Measurements from ENCODE around the gene MBD6. TPM values are rescaled to one million over a fixed set of nuclear protein-coding genes. Genes with fewer than 3 reads are reported as not detected.

The MBD6 gene
- polyA plus RNA-seq, 1 donor (not counting 4 experiments of a cell fraction or from before 2014, with no cell fraction given) = 1.8 TPM

GRCh38 chr12:57474862-57475261 is 47.8 kb upstream of the MBD6 start:
- H3K9ac ChIP-seq (ENCODE audit: control insufficient read depth, extremely low read depth, insufficient read depth, low read length) = no peak overlapping the region
- dilution Hi-C loops (cut with MboI; ENCODE audit: extremely low pct_ligation_motif_present, low sequenced_read_pairs) = no loop called here
- no peaks in the 10 kb centered on the region for H3K9me3 ChIP-seq (ENCODE audit: control insufficient read depth, low read depth, low read length)
- H3K27me3 ChIP-seq (ENCODE audit: control insufficient read depth, extremely low read depth, insufficient read depth, low read length) = peaks cover 90% of the 10 kb centered on the region
- no peak overlapping the region for H3K27ac ChIP-seq (ENCODE audit: control insufficient read depth, insufficient read depth, low read length)
- H4K20me1 ChIP-seq (ENCODE audit: control insufficient read depth, extremely low read depth, insufficient read depth, low read length) = no peaks in the 10 kb centered on the region
- H3K36me3 ChIP-seq (ENCODE audit: control insufficient read depth in 2 of 2, extremely low read depth in 1 of 2, insufficient read depth in 2 of 2, low read length in 2 of 2) = no peaks in the 10 kb centered on the region
- no peak overlapping the region for H2AFZ ChIP-seq (ENCODE audit: control insufficient read depth, low read length)
- H3K79me2 ChIP-seq (ENCODE audit: control insufficient read depth, insufficient read depth, low read length) = no peaks in the 10 kb centered on the region
- H3K4me3 ChIP-seq (ENCODE audit: control insufficient read depth in 2 of 3, extremely low read depth in 1 of 3, insufficient read depth in 2 of 3, low read depth in 1 of 3, low read length in 3 of 3) = no peak overlapping the region
- DNase-seq (ENCODE audit: low read depth, low spot score) = no peak
- H3K4me1 ChIP-seq (ENCODE audit: control insufficient read depth, extremely low read depth, insufficient read depth, low read length) = peaks cover 3% of the 10 kb centered on the region
- TF ChIP-seq EZH2 (IDR thresholded peaks at IDR 0.05; ENCODE audit: low read length) (peak; percentile 67), CTCF (optimal IDR thresholded peaks at IDR 0.05 in 1 of 3, IDR thresholded peaks at IDR 0.05 in 1 of 3, conservative IDR thresholded peaks at IDR 0.05 in 1 of 3; ENCODE audit: extremely low read depth in 1 of 3, insufficient read depth in 2 of 3, low read length in 3 of 3) (no peak)
- H3K9me1 ChIP-seq (ENCODE audit: control insufficient read depth, extremely low read depth, insufficient read depth, low read length) = no peaks in the 10 kb centered on the region
- H3K4me2 ChIP-seq (ENCODE audit: control insufficient read depth, extremely low read depth, insufficient read depth, low read depth, low read length) = no peak overlapping the region
- no peak for FAIRE-seq

GRCh38 chr12:57475271-57476161 is 47.1 kb upstream of the MBD6 start:
- Histone ChIP-seq H3K9me1 (ENCODE audit: control insufficient read depth, extremely low read depth, insufficient read depth, low read length) (no peaks in the 10 kb centered on the region), H3K4me3 (ENCODE audit: control insufficient read depth in 2 of 3, extremely low read depth in 1 of 3, insufficient read depth in 2 of 3, low read depth in 1 of 3, low read length in 3 of 3) (no peak overlapping the region), H3K36me3 (ENCODE audit: control insufficient read depth in 2 of 2, extremely low read depth in 1 of 2, insufficient read depth in 2 of 2, low read length in 2 of 2) (no peaks in the 10 kb centered on the region), H3K9me3 (ENCODE audit: control insufficient read depth, low read depth, low read length) (no peaks in the 10 kb centered on the region), H3K4me2 (ENCODE audit: control insufficient read depth, extremely low read depth, insufficient read depth, low read depth, low read length) (peak overlapping the region; percentile 40), H3K79me2 (ENCODE audit: control insufficient read depth, insufficient read depth, low read length) (no peaks in the 10 kb centered on the region), H3K27ac (ENCODE audit: control insufficient read depth, insufficient read depth, low read length) (no peak overlapping the region), H4K20me1 (ENCODE audit: control insufficient read depth, extremely low read depth, insufficient read depth, low read length) (no peaks in the 10 kb centered on the region), H3K27me3 (ENCODE audit: control insufficient read depth, extremely low read depth, insufficient read depth, low read length) (peaks cover 84% of the 10 kb centered on the region), H2AFZ (ENCODE audit: control insufficient read depth, low read length) (no peak overlapping the region), H3K9ac (ENCODE audit: control insufficient read depth, extremely low read depth, insufficient read depth, low read length) (no peak overlapping the region), H3K4me1 (ENCODE audit: control insufficient read depth, extremely low read depth, insufficient read depth, low read length) (peaks cover 3% of the 10 kb centered on the region)
- DNase-seq (ENCODE audit: low read depth, low spot score) (no peak), FAIRE-seq (no peak)
- dilution Hi-C loops (cut with MboI; ENCODE audit: extremely low pct_ligation_motif_present, low sequenced_read_pairs) = no loop called here
- peak; percentile 43 for TF ChIP-seq EZH2 (IDR thresholded peaks at IDR 0.05; ENCODE audit: low read length)
- TF ChIP-seq CTCF (optimal IDR thresholded peaks at IDR 0.05 in 1 of 3, IDR thresholded peaks at IDR 0.05 in 1 of 3, conservative IDR thresholded peaks at IDR 0.05 in 1 of 3; ENCODE audit: extremely low read depth in 1 of 3, insufficient read depth in 2 of 3, low read length in 3 of 3) = peak in 1 of 3 experiments; percentile 15

Data from keratinocyte (primary cell).